ENCODE data around the gene PHF23. TPM values are rescaled to one million over a fixed set of nuclear protein-coding genes. Genes with fewer than 3 reads are reported as not detected.

The PHF23 gene
- polyA plus RNA-seq (2012; ENCODE audit: insufficient read length, low read depth): 86.0 TPM

GRCh38 chr17:7239091-7240027 lies at the start of gene PHF23:
PHF23 (minus strand) TSS chr17:7239457; CDS start chr17:7239279, 178 bp downstream.
- TF ChIP-seq REST (IDR thresholded peaks at IDR 0.05; ENCODE audit: insufficient read depth in 1 of 2, low read depth in 2 of 2, low read length in 2 of 2) (no peak), SIN3A (IDR thresholded peaks at IDR 0.05; ENCODE audit: borderline replicate concordance, insufficient read depth, low read length) (peak; percentile 81; the same call in 1 of the 2 replicates), TAF1 (IDR thresholded peaks at IDR 0.05; ENCODE audit: borderline replicate concordance, insufficient read depth, low read length) (peak; percentile 81; the same call in 1 of the 2 replicates), POLR2AphosphoS5 (IDR thresholded peaks at IDR 0.05; ENCODE audit: low read depth, low read length) (peak; percentile 80), FOXP2 (optimal IDR thresholded peaks at IDR 0.05; ENCODE audit: borderline replicate concordance, extremely low read depth, extremely low read length, insufficient read depth) (peak; percentile 57)

GRCh38 chr17:7285679-7286078 lies 46.4 kb upstream of the PHF23 start:
- no peak for TF ChIP-seq FOXP2 (optimal IDR thresholded peaks at IDR 0.05; ENCODE audit: borderline replicate concordance, extremely low read depth, extremely low read length, insufficient read depth)

GRCh38 chr17:7284911-7285310 lies 45.7 kb upstream of the PHF23 start:
- TF ChIP-seq FOXP2 (optimal IDR thresholded peaks at IDR 0.05; ENCODE audit: borderline replicate concordance, extremely low read depth, extremely low read length, insufficient read depth) (no peak), SIN3A (IDR thresholded peaks at IDR 0.05; ENCODE audit: borderline replicate concordance, insufficient read depth, low read length) (no peak), REST (IDR thresholded peaks at IDR 0.05; ENCODE audit: insufficient read depth in 1 of 2, low read depth in 2 of 2, low read length in 2 of 2) (no peak), TAF1 (IDR thresholded peaks at IDR 0.05; ENCODE audit: borderline replicate concordance, insufficient read depth, low read length) (no peak), POLR2AphosphoS5 (IDR thresholded peaks at IDR 0.05; ENCODE audit: low read depth, low read length) (no peak)

GRCh38 chr17:7283471-7284216 lies 44.4 kb upstream of the PHF23 start:
- TF ChIP-seq SIN3A (IDR thresholded peaks at IDR 0.05; ENCODE audit: borderline replicate concordance, insufficient read depth, low read length) (no peak), TAF1 (IDR thresholded peaks at IDR 0.05; ENCODE audit: borderline replicate concordance, insufficient read depth, low read length) (no peak), POLR2AphosphoS5 (IDR thresholded peaks at IDR 0.05; ENCODE audit: low read depth, low read length) (no peak)

- TF ChIP-seq FOXP2 (optimal IDR thresholded peaks at IDR 0.05; ENCODE audit: borderline replicate concordance, extremely low read depth, extremely low read length, insufficient read depth): no peak
- TF ChIP-seq REST (IDR thresholded peaks at IDR 0.05; ENCODE audit: insufficient read depth in 1 of 2, low read depth in 2 of 2, low read length in 2 of 2): no peak
- no peak for TF ChIP-seq POLR2AphosphoS5 (IDR thresholded peaks at IDR 0.05; ENCODE audit: low read depth, low read length)
- TF ChIP-seq SIN3A (IDR thresholded peaks at IDR 0.05; ENCODE audit: borderline replicate concordance, insufficient read depth, low read length): no peak
- no peak for TF ChIP-seq TAF1 (IDR thresholded peaks at IDR 0.05; ENCODE audit: borderline replicate concordance, insufficient read depth, low read length)
These were observed 43.6 kb upstream of the PHF23 start for GRCh38 chr17:7282752-7283321.

Data from PFSK-1 (cell line).